ENCODE data around the gene ADAMTS17. TPM values are rescaled to one million over a fixed set of nuclear protein-coding genes. Genes with fewer than 3 reads are reported as not detected.

The ADAMTS17 gene
- total and polyA plus RNA-seq, 9 of the 15 experiments (the other 6 are each of a cell fraction or from before 2014, with no cell fraction given) = 0.01 to 0.14 (median 0.07) TPM; not detected in 6

DNA sequence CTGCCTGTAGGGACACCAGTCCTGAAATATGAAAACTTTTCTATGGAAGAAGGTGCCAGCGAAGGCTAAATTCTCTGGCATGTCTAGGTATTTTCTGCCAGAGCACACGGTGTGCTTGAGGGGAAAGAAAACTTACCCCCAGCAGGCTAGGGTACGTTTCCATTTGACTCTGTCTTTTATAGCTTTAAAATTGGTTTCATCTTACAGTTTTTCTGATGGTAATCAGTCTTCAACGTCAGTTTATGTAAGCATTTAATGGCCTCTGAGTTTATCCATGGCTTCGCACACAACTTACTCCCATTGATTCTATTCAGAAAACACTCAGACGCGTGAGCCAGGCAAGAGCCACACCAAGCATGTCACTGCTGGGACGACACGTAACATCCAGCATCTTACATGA lies 249.7 kb downstream of the ADAMTS17 start:
- Histone ChIP-seq H3K79me2 (ENCODE audit: control insufficient read depth, insufficient read depth, low read length) (no peaks in the 10 kb centered on the region), H3K4me2 (ENCODE audit: insufficient read depth, low read length) (no peak overlapping the region), H3K9me3 (replicated peaks; ENCODE audit: control insufficient read depth, insufficient read depth, low read depth, low read length) (no peaks in the 10 kb centered on the region), H3K27me3 (ENCODE audit: control insufficient read depth in 2 of 2, insufficient read depth in 2 of 2, low read length in 2 of 2) (peaks cover 5 to 24% of the 10 kb centered on the region in 2 experiments; a peak in 3 of 5 replicates), H3K9ac (ENCODE audit: insufficient read depth in 1 of 2, low read depth in 2 of 2, low read length in 2 of 2) (no peak overlapping the region), H3K27ac (ENCODE audit: extremely low read depth, low read depth, low read length) (no peak overlapping the region), H3K4me1 (replicated peaks in 1 of 2; ENCODE audit: control insufficient read depth in 2 of 2, insufficient read depth in 2 of 2, low read length in 2 of 2) (no peaks in the 10 kb centered on the region; a peak in 1 of 5 replicates), H3K36me3 (ENCODE audit: control insufficient read depth, insufficient read depth, low read length) (no peaks in the 10 kb centered on the region), H3K4me3 (no peak overlapping the region), H2AFZ (ENCODE audit: low read depth, low read length) (no peak overlapping the region), H3K9me1 (ENCODE audit: control insufficient read depth, insufficient read depth, low read length) (no peaks in the 10 kb centered on the region), H4K20me1 (replicated peaks; ENCODE audit: control insufficient read depth, insufficient read depth, low read length) (no peaks in the 10 kb centered on the region)
- ATAC-seq (no peak), DNase-seq (ENCODE audit: extremely low read depth in 1 of 4, low spot score in 3 of 4) (no peak), FAIRE-seq (no peak)
- BruUV-seq (replicated peaks) = no TSS peak
- TF ChIP-seq RBM15 (IDR thresholded peaks at IDR 0.05; ENCODE audit: insufficient read depth, low read length) (no peak), HMG20A (CRISPR knock-in tag; conservative IDR thresholded peaks at IDR 0.05) (no peak), CREM (IDR thresholded peaks at IDR 0.05; ENCODE audit: low read depth) (no peak), CSDE1 (IDR thresholded peaks at IDR 0.05) (no peak), ZNF217 (CRISPR knock-in tag; IDR thresholded peaks at IDR 0.05) (no peak), ERF (CRISPR knock-in tag; IDR thresholded peaks at IDR 0.05) (no peak), ZBTB49 (CRISPR knock-in tag; IDR thresholded peaks at IDR 0.05; ENCODE audit: borderline replicate concordance) (no peak), POU5F1 (IDR thresholded peaks at IDR 0.05; ENCODE audit: borderline replicate concordance, low read depth, low read length, partially characterized antibody) (no peak)
- in situ Hi-C loops (cut with MboI) = no loop called here
- intact Hi-C loops (cut with micrococcal nuclease) = no loop called here
- 4% methylated on average over 9 of the region's 9 CpGs for WGBS (ENCODE audit: insufficient coverage, low coverage, missing lambda C conversion rate)
- ChIA-PET CTCF (ENCODE audit: low intra/inter-chr PET ratio) (no interaction called here), POLR2A (no interaction called here)
